GM21786 (cell line): Measurements from ENCODE around the gene TBC1D22A.
"Not testable (repeated sequence)": the region's sequence is repeated elsewhere in the genome, so short reads cannot be mapped to it uniquely, and the experiment has no call there.

ENCODE experiments used
- ATAC-seq: cut with Tn5 transposase; IDR thresholded peaks from one replicate; pipeline ENCODE4 v1.9.1; 2021; ENCODE audit not compliant: unreplicated experiment

Gene TBC1D22A

GRCh38 chr22:47128216-47128615 is 365.8 kb downstream of the TBC1D22A start:
- ATAC-seq, result no peak

DNA sequence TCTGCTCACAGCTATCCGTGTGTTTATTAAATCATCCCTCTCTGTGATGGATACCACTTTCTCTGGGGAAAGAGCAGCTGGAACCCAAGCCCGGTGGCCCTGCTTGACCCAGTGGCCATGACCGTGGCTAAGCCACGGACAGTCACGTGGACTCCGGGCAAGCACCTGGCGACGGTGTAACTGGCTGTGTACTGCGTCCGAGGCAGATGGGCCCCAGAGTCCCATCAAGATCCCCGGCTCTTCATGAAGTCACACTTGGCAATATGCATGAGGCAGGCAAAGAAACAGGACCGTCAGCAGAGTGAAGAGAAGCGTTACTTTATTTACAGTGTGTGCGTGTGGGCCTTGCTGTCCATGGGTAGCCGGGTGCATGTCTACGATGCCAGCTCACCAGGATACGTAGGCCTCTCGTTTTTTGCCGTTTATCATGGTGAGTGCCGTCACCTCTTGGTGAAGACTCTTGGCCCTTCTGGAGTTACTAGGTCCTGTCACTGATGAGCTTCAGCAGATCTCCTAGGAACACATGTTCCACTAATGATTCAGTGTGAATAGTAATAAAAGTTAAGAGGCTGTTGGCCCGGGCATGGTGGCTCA is 366.3 kb downstream of the TBC1D22A start:
- ATAC-seq, result no peak

- ATAC-seq, result no peak
These were observed 367.6 kb downstream of the TBC1D22A start for GRCh38 chr22:47129902-47130635.

GRCh38 chr22:47130883-47131631 is 368.6 kb downstream of the TBC1D22A start:
- ATAC-seq, result no peak

DNA sequence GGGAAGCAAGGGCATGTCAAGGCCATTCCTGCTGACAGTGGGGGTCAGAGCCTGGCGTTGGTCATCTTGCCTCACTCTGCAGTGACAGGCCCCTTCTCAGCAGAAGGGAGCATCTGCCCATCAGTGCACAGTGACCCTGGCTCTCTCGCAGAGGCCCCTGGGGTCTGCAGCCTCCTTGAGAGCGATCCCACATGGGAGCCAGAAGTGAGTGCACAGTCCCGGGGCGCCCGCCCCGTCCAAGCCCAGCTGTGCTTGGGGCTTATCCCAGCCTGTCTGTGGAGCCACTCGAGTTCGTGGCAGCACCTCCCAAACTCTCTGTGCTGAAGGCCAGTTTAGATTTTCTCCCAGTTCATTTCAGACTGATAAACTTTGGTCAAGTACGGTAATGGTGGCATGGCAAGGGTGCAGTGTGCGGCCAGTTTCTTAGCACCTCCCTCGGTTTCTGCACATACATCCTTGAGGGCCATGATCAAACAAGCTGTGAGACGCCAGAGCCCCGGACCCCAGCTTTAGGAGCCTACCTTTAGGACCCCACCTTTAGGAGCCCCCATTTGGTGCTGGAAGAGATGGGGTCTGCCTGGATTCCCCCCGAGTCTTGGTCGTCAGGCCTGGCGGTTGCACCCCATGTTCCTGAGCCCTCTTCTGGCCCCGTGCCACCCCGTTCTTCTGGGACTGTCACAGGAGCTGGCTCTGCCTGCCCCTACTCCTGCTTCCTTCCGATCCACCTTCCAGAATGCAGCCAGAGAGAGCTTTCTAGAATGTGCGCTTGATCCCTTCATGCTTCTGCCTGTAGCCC is 369.4 kb downstream of the TBC1D22A start:
- no peak for ATAC-seq

- no peak for ATAC-seq
These were observed 370.0 kb downstream of the TBC1D22A start for GRCh38 chr22:47132428-47132825.

DNA sequence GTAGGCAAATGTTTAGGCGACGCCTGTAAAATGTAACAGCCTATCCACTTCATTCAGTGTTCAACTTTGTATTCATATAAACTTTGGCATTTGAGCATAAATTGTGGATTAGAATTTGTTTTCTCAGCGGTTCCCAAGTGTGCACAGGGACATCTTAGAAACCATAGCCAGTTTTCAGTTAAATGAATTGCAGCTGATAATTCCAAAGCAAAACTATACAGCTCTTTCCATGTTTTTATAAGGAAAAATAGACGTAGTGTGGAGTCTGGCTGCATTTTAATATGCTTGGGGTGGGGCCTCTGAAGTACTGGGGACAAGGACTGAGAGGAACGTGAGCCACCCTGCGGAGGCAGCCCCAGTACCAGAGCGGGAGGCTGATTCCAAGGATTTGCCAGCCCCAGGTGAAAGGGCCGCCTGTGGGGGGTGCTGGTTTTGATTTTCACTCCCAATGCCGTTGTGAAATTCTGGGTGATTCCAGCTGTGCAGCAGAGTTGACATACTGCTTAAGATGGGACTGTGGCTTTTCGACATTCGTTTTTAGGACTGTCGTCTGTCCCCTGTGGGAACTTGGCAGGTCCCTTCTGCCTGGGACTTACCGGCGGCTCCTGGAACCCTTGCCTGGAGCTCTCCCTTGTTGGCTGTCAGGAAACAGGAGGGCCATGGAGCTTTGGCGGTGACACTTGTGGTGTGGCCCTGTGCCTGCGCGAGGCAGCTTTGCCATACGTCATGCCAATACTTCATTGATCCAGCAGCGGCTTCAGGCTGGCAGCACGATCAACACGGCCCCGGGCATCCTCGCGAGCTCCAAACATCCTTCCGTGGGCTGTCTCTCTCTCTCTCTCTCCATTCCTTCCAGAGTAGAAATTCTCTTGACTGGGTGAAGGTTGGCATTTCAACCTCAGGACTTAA is 370.9 kb downstream of the TBC1D22A start:
- no peak for ATAC-seq

DNA sequence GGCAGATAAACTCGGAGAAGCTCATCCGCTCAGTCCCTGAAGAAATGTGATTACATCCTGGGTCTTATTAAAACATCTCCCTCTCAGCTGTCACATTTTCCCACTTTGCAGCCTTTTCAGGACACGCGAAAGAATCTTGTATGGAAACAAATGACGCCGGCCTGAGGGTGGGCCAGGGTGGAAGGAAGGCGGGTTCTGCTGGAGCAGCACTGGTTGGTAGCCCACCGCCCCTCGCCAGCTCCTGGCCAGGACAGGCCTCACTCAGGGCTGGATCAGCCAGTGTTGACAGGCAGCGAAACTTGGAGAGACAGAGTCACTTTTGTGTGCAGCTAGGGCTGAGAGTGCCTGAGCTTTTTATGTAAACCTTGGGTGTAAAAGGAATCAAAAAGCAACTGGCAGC is 371.8 kb downstream of the TBC1D22A start:
- ATAC-seq, result no peak

GRCh38 chr22:47135338-47135737 is 372.9 kb downstream of the TBC1D22A start:
- no peak for ATAC-seq

DNA sequence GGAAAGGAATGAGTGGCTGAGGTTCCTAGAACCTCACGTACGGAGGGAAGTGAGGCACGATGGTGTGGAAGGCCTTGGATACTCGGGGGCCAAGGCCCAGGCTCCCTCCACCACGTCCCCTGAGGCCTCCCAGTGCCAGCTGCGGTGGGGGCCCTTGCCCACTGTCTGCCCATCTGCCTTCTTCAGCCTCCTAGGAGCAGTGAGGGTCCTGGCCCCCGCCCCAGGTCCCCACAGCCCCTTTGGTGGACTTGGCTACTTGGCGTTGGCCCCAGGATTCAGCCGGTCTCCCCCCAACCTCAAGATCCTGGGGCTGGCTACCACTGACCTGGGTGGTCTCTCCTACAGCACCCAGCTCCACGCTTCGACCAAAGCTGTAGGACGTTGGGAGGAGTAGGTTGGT is 373.6 kb downstream of the TBC1D22A start:
- no peak for ATAC-seq

DNA sequence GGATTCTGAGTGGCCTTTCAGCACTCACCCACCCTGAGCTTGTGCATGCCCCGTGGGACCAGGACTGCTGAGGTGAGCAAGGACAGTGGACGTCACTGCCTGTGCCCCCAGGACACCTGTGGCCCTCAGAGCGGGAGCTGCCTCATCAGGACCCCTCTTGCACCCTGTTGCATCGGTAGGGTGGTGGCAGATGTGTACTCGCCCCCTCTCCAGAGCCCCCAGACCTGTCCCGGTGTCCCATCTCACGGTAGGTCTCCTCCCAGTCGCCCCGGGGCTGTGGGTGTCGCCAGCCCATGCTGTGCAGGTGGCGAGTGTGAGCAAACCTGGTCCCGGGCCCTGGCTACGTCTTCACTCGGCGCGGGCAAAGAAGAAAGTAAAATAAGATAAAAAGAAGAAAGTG is 374.2 kb downstream of the TBC1D22A start:
- ATAC-seq, result no peak

DNA sequence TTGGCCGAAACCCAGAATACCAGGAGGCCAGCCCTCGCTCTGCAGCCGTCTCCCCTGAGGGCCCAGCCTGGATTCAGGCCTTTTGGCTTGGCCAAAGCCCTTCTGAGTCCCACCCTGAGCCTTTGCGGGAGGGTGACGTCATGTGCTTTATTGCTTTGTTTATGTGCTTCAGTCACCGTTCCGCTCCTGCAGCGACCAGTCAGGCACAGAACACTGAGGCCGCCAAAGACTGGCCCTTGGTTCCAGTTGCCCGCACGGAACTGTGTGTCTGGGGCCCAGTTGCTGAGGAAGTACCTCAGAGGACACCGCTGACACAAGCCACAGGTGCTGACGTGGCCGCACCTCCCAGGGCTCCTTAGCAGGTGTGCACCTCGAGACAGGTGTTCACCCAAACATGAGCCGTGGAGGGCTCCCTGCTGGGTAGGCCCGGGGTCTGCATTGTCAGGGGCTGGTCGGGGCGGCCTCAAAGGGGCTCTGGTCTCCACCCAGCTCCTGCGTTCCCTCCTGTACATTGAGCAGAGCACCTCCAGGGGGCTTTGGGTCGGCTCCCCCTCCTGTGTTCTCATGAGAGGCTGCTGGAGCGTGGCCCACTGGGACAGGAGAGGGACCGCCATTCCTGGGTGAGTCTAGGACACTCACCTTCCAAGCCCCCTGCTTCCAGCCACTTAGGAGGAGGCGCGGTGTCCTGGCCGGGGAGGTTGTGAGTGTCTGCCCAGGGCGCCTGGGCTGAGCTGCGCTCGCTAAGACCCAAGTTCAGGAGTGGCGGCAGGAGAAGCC is 376.8 kb downstream of the TBC1D22A start:
- no peak for ATAC-seq

DNA sequence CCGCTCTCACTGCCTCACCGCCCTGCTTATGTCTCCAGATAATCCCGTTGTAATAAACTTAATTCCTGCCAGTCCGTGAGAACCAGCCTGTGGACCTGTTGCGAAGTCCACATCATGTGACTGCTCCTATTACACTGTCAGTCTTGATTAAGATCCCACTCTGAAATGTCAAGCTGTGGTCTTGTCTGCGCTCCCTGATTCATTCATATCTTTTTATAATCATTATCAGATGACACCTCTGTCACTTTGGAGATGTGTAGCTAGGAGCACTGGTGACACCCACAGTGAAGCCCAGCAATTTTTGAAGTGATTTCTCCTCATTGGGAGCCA is 377.3 kb downstream of the TBC1D22A start:
- ATAC-seq, result no peak

- ATAC-seq, result not testable (repeated sequence)
These were observed 378.5 kb downstream of the TBC1D22A start for GRCh38 chr22:47140975-47141374.

DNA sequence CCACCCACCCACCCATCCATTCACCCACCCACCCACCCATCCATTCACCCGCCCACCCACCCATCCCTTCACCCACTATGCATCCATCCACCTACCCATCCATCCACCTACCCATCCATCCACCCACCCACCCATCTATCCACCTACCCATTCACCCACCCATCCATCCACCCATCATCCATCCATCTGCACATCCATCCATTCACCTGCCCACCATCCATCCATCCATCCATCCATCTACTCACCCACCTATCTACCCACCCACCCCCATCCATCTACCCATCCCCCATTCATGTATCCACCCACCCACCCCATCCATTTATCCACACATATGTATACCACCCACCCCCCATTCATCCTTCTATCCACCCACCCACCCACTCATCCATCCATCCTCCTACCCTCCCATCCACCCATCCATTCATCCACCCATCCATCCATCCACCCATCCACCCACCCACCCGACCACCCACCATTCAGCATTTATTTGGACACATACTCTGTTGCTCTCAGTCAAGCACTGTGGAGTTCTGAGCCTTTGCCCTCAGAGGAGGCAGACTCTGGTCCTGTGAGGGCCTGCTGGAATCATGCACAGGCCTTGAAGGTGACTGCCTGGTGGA is 380.1 kb downstream of the TBC1D22A start:
- ATAC-seq, result no peak

GRCh38 chr22:47143249-47143938 is 380.9 kb downstream of the TBC1D22A start:
- no peak for ATAC-seq

DNA sequence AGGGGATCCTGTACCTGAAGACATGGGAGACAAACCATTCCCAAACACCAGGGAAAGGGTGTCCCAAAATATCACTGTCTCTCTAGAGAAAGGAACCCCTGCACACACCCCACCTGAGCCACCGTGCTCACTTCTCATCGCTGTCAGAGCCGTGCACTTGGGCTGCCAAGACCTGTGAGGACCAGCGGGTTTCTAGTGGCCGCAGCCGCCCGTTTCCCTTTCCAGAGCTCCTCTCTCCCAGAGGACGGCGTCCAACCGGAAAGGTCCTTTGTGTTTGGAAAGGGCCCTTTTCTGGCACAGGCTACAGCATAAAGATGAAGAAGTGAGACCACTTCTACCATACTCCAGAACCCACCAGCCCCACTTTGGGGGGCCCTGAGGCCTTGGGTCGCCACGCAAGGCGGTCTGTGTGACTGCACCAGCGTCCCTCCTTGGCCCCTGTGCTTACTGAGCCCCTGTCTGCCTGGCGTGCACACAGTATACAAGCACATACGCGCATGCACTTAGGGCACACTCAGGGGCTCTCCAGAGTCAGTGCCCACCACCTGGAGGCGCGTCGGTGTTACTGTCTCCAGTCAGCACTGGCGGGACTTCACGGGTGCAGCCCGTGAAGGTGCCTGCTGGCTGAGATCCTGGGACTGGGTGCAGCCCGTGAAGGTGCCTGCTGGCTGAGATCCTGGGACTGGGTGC is 381.8 kb downstream of the TBC1D22A start:
- ATAC-seq, result no peak

DNA sequence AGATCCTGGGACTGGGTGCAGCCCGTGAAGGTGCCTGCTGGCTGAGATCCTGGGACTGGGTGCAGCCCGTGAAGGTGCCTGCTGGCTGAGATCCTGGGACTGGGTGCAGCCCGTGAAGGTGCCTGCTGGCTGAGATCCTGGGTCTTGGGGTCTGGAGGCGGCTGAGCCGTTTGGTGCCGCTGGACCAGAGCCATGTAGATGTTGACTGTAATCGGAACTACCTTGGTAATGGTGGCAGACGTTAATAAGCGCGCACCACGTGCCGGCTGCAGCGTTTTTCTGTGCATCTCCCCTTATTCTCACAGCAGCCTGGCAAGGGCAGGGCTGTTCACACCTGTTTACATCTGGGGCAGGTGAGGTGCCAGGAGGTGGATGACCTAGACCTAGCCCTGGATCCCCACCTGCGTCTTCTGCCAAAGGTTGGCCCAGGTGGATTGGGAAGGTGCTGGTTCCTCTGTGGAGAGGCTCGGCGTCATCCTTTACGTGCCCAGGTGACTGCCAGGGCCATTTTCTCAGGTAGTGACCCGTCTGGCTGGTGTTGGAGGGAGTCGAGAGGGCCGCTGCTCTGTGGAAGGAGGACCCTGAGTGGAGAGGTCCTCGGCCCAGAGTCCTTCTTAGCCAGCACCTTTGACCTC is 382.5 kb downstream of the TBC1D22A start:
- ATAC-seq, result no peak
